A673 (cell line): ENCODE measurements around the gene DDA1. TPM values are rescaled to one million over a fixed set of nuclear protein-coding genes. Genes with fewer than 3 reads are reported as not detected.

Source experiments
- BruUV-seq: library from RNA; stranded (reverse); fragments of 400-500 nt; replicated peaks from 2 replicates; lab custom pipeline; 2021; lab: Mats Ljungman, UMichigan
- CTCF ChIA-PET: fragments of 300-600 bp; sonication (Branson Sonifier 250); formaldehyde crosslinking; loops from one replicate; lab custom pipeline; 2022; ENCODE audit warnings: antibody characterized with exemption; lab: Charles Lee
- POLR2A ChIA-PET: fragments of 300-600 bp; sonication (Branson Sonifier 250); formaldehyde crosslinking; loops from one replicate; lab custom pipeline; 2022; ENCODE audit warnings: antibody characterized with exemption; ENCODE audit not compliant: low non-redundant PET; lab: Charles Lee
- DNase-seq: peaks from one replicate; pipeline ENCODE4 v3.0.0-alpha.2; 2015; ENCODE audit warnings: low spot score
- H3K27ac ChIP-seq: fragments of 200-600 bp; sonication (generic); 2 replicates; pipeline ENCODE4 v1.5.1; 2016; ENCODE audit warnings: mixed run types, low read depth, mild to moderate bottlenecking, mixed read lengths, antibody characterized with exemption, low read length; ENCODE audit not compliant: poor library complexity, severe bottlenecking
- H3K27me3 ChIP-seq: fragments of 200-600 bp; sonication (generic); replicated peaks from 2 replicates; pipeline ENCODE4 v1.6.1; 2017; ENCODE audit warnings: mixed run types, low read depth, mild to moderate bottlenecking, mixed read lengths, antibody characterized with exemption, low read length; ENCODE audit not compliant: insufficient read depth, poor library complexity
- H3K36me3 ChIP-seq: fragments of 200-600 bp; sonication (generic); 2 replicates; pipeline ENCODE4 v1.6.1; 2016; ENCODE audit warnings: mixed run types, mild to moderate bottlenecking, mixed read lengths, antibody characterized with exemption, low read length; ENCODE audit not compliant: insufficient read depth, poor library complexity, severe bottlenecking
- H3K4me1 ChIP-seq: fragments of 200-600 bp; sonication (generic); 2 replicates; pipeline ENCODE4 v1.6.1; 2017; ENCODE audit warnings: mixed run types, mild to moderate bottlenecking, mixed read lengths, antibody characterized with exemption, low read length; ENCODE audit not compliant: insufficient read depth, poor library complexity, severe bottlenecking
- H3K4me3 ChIP-seq: fragments of 200-600 bp; sonication (generic); 2 replicates; pipeline ENCODE4 v1.5.1; 2016; ENCODE audit warnings: low read depth, mixed run types, mild to moderate bottlenecking, mixed read lengths, low read length; ENCODE audit not compliant: poor library complexity, severe bottlenecking
- H3K9me3 ChIP-seq: fragments of 200-600 bp; sonication (generic); 2 replicates; pipeline ENCODE4 v1.6.1; 2016; ENCODE audit warnings: mixed run types, low read depth, mild to moderate bottlenecking, mixed read lengths, antibody characterized with exemption, low read length; ENCODE audit not compliant: poor library complexity, severe bottlenecking
- CTCF ChIP-seq: fragments of 300-800, 200-600 bp; sonication (generic); conservative IDR thresholded peaks from 2 replicates; pipeline ENCODE4 v1.5.1; 2017; ENCODE audit warnings: low read depth, mild to moderate bottlenecking, antibody characterized with exemption, low read length, moderate library complexity, mixed read lengths
- EZH2 ChIP-seq: fragments of 200-600 bp; sonication (generic); IDR thresholded peaks from 2 replicates; pipeline ENCODE4 v1.6.1; 2017; ENCODE audit warnings: borderline replicate concordance, low read depth, mild to moderate bottlenecking, mixed read lengths, antibody characterized with exemption, low read length; ENCODE audit not compliant: poor library complexity, severe bottlenecking
- intact Hi-C: fragments of 100-400 bp; cut with micrococcal nuclease; formaldehyde crosslinking; loops from one replicate; pipeline ENCODE4 v1.10.0; 2022; ENCODE audit not compliant: unreplicated experiment
- total RNA-seq: library from RNA; stranded (reverse); gene quantifications from 2 replicates; pipeline ENCODE4 v1.2.3, GENCODE V29; 2021

The DDA1 gene
- total RNA-seq, 1 experiment from 2014 or later, result 68.5 TPM

GRCh38 chr19:17306285-17306714, 3.1 kb upstream of the DDA1 start:
- Histone ChIP-seq H3K27me3 (no peaks in the 10 kb centered on the region), H3K36me3 (no peaks in the 10 kb centered on the region), H3K4me3 (peak overlapping the region; percentile 70), H3K9me3 (no peaks in the 10 kb centered on the region), H3K27ac (peak overlapping the region; percentile 85), H3K4me1 (peaks cover 19% of the 10 kb centered on the region)
- intact Hi-C loops, result no loop called here
- ChIA-PET CTCF (interaction anchor here (0.6 to 0.7 kb wide), 4 partner anchors 13 to 716 kb away, joined by 3 to 10 read pairs (median 4); no protein-coding TSS in a partner anchor), POLR2A (no interaction called here)
- TSS peak; percentile 24 for BruUV-seq
- no peak for DNase-seq
- TF ChIP-seq CTCF (no peak), EZH2 (no peak)

GRCh38 chr19:17307876-17308377, 1.4 kb upstream of the DDA1 start:
- no peak overlapping the region for H3K4me3 ChIP-seq
- TF ChIP-seq EZH2 (no peak), CTCF (no peak)
- intact Hi-C loops, result no loop called here
- CTCF ChIA-PET, result no interaction called here
- POLR2A ChIA-PET, result no interaction called here
- DNase-seq, result no peak
- H3K36me3 ChIP-seq, result peaks cover 3% of the 10 kb centered on the region
- H3K27me3 ChIP-seq, result no peaks in the 10 kb centered on the region
- H3K27ac ChIP-seq, result no peak overlapping the region
- H3K4me1 ChIP-seq, result peaks cover 19% of the 10 kb centered on the region
- no peaks in the 10 kb centered on the region for H3K9me3 ChIP-seq
- BruUV-seq, result no TSS peak

- CTCF ChIA-PET, result no interaction called here
- peak overlapping the region; percentile 81 for H3K27ac ChIP-seq
- H3K27me3 ChIP-seq, result no peaks in the 10 kb centered on the region
- intact Hi-C loops, result no loop called here
- peak overlapping the region; percentile 93 for H3K4me3 ChIP-seq
- peaks cover 3% of the 10 kb centered on the region for H3K4me1 ChIP-seq
- no peaks in the 10 kb centered on the region for H3K9me3 ChIP-seq
- POLR2A ChIA-PET, result interaction anchor here (0.5 kb wide), 1 partner anchor 26 kb away, joined by 9 read pairs; no protein-coding TSS in a partner anchor
- peaks cover 14% of the 10 kb centered on the region for H3K36me3 ChIP-seq
- no TSS peak for BruUV-seq
- no peak for DNase-seq
- TF ChIP-seq CTCF, result no peak
- no peak for TF ChIP-seq EZH2
Measured at GRCh38 chr19:17309965-17310461, 650 bp downstream of the DDA1 start.
